Astrocyte (in vitro differentiated cells and primary cell): ENCODE data around the gene MAP3K4.

Experiments
- EZH2 ChIP-seq: IDR thresholded peaks from 2 replicates; pipeline ENCODE4 v1.6.1; 2012; ENCODE audit warnings: mild to moderate bottlenecking, low read length, inconsistent platforms; ENCODE audit not compliant: insufficient read depth
- TF ChIP-seq, protein P1 (sequence below): IDR thresholded peaks from 2 replicates; pipeline ENCODE4 v1.5.1; 2011; ENCODE audit warnings: low read depth, mild to moderate bottlenecking, inconsistent platforms, low read length, moderate library complexity; ENCODE audit not compliant: insufficient read depth

- TF ChIP-seq EZH2: no peak
- TF ChIP-seq, protein P1, sequence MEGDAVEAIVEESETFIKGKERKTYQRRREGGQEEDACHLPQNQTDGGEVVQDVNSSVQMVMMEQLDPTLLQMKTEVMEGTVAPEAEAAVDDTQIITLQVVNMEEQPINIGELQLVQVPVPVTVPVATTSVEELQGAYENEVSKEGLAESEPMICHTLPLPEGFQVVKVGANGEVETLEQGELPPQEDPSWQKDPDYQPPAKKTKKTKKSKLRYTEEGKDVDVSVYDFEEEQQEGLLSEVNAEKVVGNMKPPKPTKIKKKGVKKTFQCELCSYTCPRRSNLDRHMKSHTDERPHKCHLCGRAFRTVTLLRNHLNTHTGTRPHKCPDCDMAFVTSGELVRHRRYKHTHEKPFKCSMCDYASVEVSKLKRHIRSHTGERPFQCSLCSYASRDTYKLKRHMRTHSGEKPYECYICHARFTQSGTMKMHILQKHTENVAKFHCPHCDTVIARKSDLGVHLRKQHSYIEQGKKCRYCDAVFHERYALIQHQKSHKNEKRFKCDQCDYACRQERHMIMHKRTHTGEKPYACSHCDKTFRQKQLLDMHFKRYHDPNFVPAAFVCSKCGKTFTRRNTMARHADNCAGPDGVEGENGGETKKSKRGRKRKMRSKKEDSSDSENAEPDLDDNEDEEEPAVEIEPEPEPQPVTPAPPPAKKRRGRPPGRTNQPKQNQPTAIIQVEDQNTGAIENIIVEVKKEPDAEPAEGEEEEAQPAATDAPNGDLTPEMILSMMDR: no peak
These were observed 47.6 kb upstream of the MAP3K4 start for GRCh38 chr6:160943997-160944396.
